Glomerular endothelial cell (primary cell): ENCODE data around the gene PPP3CA. TPM values are rescaled to one million over a fixed set of nuclear protein-coding genes. Genes with fewer than 3 reads are reported as not detected.
"Not testable (repeated sequence)": the region's sequence is repeated elsewhere in the genome, so short reads cannot be mapped to it uniquely, and the experiment has no call there.

Experiments
- DNase-seq: peaks from one replicate; pipeline ENCODE4 v3.0.0-alpha.2; 2011; ENCODE audit warnings: low read depth, low spot score; ENCODE audit errors: extremely low read depth
- total RNA-seq: library from RNA; depleted of rRNA; stranded (reverse); fragments of >200 nt; gene quantifications from 2 replicates; pipeline ENCODE4 v1.2.3, GENCODE V29; 2015

The PPP3CA gene
- total RNA-seq, 1 donor from 2014 or later = 44.5 TPM

GRCh38 chr4:101183221-101183620 is 164.1 kb downstream of the PPP3CA start:
- no peak for DNase-seq

- not testable (repeated sequence) for DNase-seq
Observed at GRCh38 chr4:101182688-101183087, 164.6 kb downstream of the PPP3CA start.

- no peak for DNase-seq
Observed at GRCh38 chr4:101178731-101179130, 168.6 kb downstream of the PPP3CA start.

- no peak for DNase-seq
Observed at GRCh38 chr4:101177154-101177553, 170.2 kb downstream of the PPP3CA start.

- no peak for DNase-seq
Observed at GRCh38 chr4:101175896-101176676, 171.2 kb downstream of the PPP3CA start.

GRCh38 chr4:101174679-101175345 is 172.5 kb downstream of the PPP3CA start:
- no peak for DNase-seq

- DNase-seq = no peak
Observed at GRCh38 chr4:101172369-101172768, 175.0 kb downstream of the PPP3CA start.

- DNase-seq = no peak
Observed at GRCh38 chr4:101171747-101172146, 175.6 kb downstream of the PPP3CA start.

GRCh38 chr4:101169044-101170014 is 178.0 kb downstream of the PPP3CA start:
- no peak for DNase-seq

GRCh38 chr4:101163936-101164335 is 183.4 kb downstream of the PPP3CA start:
- no peak for DNase-seq

GRCh38 chr4:101162990-101163380 is 184.3 kb downstream of the PPP3CA start:
- no peak for DNase-seq

- DNase-seq = no peak
Observed at GRCh38 chr4:101160792-101161592, 186.3 kb downstream of the PPP3CA start.

- no peak for DNase-seq
Observed at GRCh38 chr4:101158507-101158906, 188.8 kb downstream of the PPP3CA start.

- DNase-seq = no peak
Observed at GRCh38 chr4:101158134-101158482, 189.2 kb downstream of the PPP3CA start.

- DNase-seq = no peak
Observed at GRCh38 chr4:101157415-101158133, 189.8 kb downstream of the PPP3CA start.

GRCh38 chr4:101156619-101157310 is 190.6 kb downstream of the PPP3CA start:
- DNase-seq = no peak

GRCh38 chr4:101155945-101156344 is 191.4 kb downstream of the PPP3CA start:
- DNase-seq = no peak

- no peak for DNase-seq
Observed at GRCh38 chr4:101155368-101155767, 192.0 kb downstream of the PPP3CA start.

GRCh38 chr4:101153653-101154052 is 193.7 kb downstream of the PPP3CA start:
- no peak for DNase-seq
